H1 (cell line): ENCODE data around the gene RNF2. TPM values are rescaled to one million over a fixed set of nuclear protein-coding genes. Genes with fewer than 3 reads are reported as not detected.

Experiments
- CTCF ChIA-PET: fragments of 300-600 bp; sonication (Branson Sonifier 250); formaldehyde crosslinking; loops from one replicate; lab custom pipeline; 2021; ENCODE audit not compliant: partially characterized antibody; lab: Charles Lee
- POLR2A ChIA-PET: fragments of 300-600 bp; sonication (Branson Sonifier 250); formaldehyde crosslinking; loops from one replicate; lab custom pipeline; 2021; ENCODE audit warnings: inconsistent platforms; ENCODE audit not compliant: partially characterized antibody; lab: Charles Lee
- DNase-seq, 2 experiments: peaks; one replicate each; pipeline versions ENCODE4 v3.0.0 to v3.0.0-alpha.2; 2010 to 2022; ENCODE audit warnings: low spot score in 2 of 2, low read depth in 1 of 2, mixed read lengths in 1 of 2
- FAIRE-seq: peaks from 2 replicates; lab custom pipeline; 2011; peaks lifted over from hg19 to GRCh38; lab: Jason Lieb, UNC
- H2AFZ ChIP-seq: 2 replicates; pipeline ENCODE4 v1.8.1; 2012; ENCODE audit warnings: low read length, inconsistent platforms
- H2AK5ac ChIP-seq: 2 replicates; pipeline ENCODE4 v1.6.1; 2013; ENCODE audit warnings: low read depth, low read length
- H2BK120ac ChIP-seq: replicated peaks from 2 replicates; pipeline ENCODE3; 2013; ENCODE audit warnings: low read depth, low read length, inconsistent platforms
- H2BK12ac ChIP-seq: 2 replicates; pipeline ENCODE4 v1.6.1; 2013; ENCODE audit warnings: low read depth, low read length
- H2BK15ac ChIP-seq: 2 replicates; pipeline ENCODE4 v1.6.1; 2013; ENCODE audit warnings: low read length
- H2BK20ac ChIP-seq: 2 replicates; pipeline ENCODE4 v1.6.1; 2013; ENCODE audit warnings: low read length
- H2BK5ac ChIP-seq: 2 replicates; pipeline ENCODE4 v1.6.1; 2013; ENCODE audit warnings: low read depth, low read length
- H3K14ac ChIP-seq: 2 replicates; pipeline ENCODE4 v1.6.1; 2013; ENCODE audit warnings: inconsistent platforms; ENCODE audit not compliant: insufficient read length
- H3K18ac ChIP-seq: 2 replicates; pipeline ENCODE4 v1.6.1; 2013; ENCODE audit warnings: low read length; ENCODE audit errors: extremely low read depth
- H3K23ac ChIP-seq: 2 replicates; pipeline ENCODE4 v1.6.1; 2013; ENCODE audit warnings: inconsistent platforms; ENCODE audit not compliant: insufficient read length
- H3K23me2 ChIP-seq: 2 replicates; pipeline ENCODE4 v1.6.1; 2013; ENCODE audit warnings: low read depth, low read length
- H3K27ac ChIP-seq: 2 replicates; pipeline ENCODE4 v1.6.1; 2011; ENCODE audit warnings: low read depth, low read length, inconsistent platforms
- H3K27me3 ChIP-seq, 4 experiments: replicated peaks in 1 of 4; 1 replicate in 1 of 4; 2 replicates in 3 of 4; pipeline versions ENCODE4 v1.6.1 to v1.8.1; 2011 to 2013; ENCODE audit warnings: low read length in 3 of 4, mild to moderate bottlenecking in 3 of 4, inconsistent platforms in 2 of 4, mixed read lengths in 2 of 4, moderate library complexity in 1 of 4; ENCODE audit not compliant: control insufficient read depth in 3 of 4, insufficient read depth in 3 of 4; ENCODE audit errors: extremely low read depth in 1 of 4
- H3K36me3 ChIP-seq, 4 experiments: 2 replicates each; pipeline versions ENCODE4 v1.6.1 to v1.8.1; 2011 to 2013; ENCODE audit warnings: mild to moderate bottlenecking in 4 of 4, low read length in 3 of 4, moderate library complexity in 2 of 4, control low read depth in 1 of 4, inconsistent platforms in 1 of 4; ENCODE audit not compliant: insufficient read depth in 4 of 4, control insufficient read depth in 2 of 4
- H3K4ac ChIP-seq: replicated peaks from 2 replicates; pipeline ENCODE3; 2013; ENCODE audit warnings: low read length, low read depth, mixed read lengths, inconsistent platforms; ENCODE audit not compliant: insufficient read length
- H3K4me1 ChIP-seq, 4 experiments: replicated peaks in 1 of 4; 1 replicate in 1 of 4; 2 replicates in 3 of 4; pipeline versions ENCODE4 v1.6.1 to v1.8.1; 2011 to 2013; ENCODE audit warnings: low read length in 3 of 4, inconsistent platforms in 2 of 4, mixed read lengths in 1 of 4; ENCODE audit not compliant: insufficient read depth in 4 of 4, control insufficient read depth in 3 of 4
- H3K4me2 ChIP-seq, 2 experiments: 2 replicates each; pipeline versions ENCODE4 v1.6.1 to v1.8.1; 2011 to 2013; ENCODE audit warnings: low read depth in 2 of 2, low read length in 2 of 2, control low read depth in 1 of 2, inconsistent platforms in 1 of 2, mild to moderate bottlenecking in 1 of 2; ENCODE audit not compliant: insufficient read depth in 1 of 2
- H3K4me3 ChIP-seq, 4 experiments: fragments of 200-600, 300-600 bp in 1 of 4; sonication (generic), shearing (Covaris generic), sonication (Bioruptor Twin) in 1 of 4; 2 replicates each; pipeline versions ENCODE4 v1.5.1 to v1.8.1; 2011 to 2016; ENCODE audit warnings: low read length in 4 of 4, low read depth in 3 of 4, control low read depth in 2 of 4, inconsistent platforms in 2 of 4, mild to moderate bottlenecking in 2 of 4, mixed read lengths in 1 of 4, moderate library complexity in 1 of 4; ENCODE audit not compliant: insufficient read depth in 2 of 4; ENCODE audit errors: extremely low read depth in 1 of 4
- H3K56ac ChIP-seq: replicated peaks from 2 replicates; pipeline ENCODE3; 2013; ENCODE audit warnings: low read depth, mild to moderate bottlenecking, mixed read lengths, low read length, inconsistent platforms; ENCODE audit not compliant: insufficient read length
- H3K79me1 ChIP-seq: 2 replicates; pipeline ENCODE4 v1.6.1; 2013; ENCODE audit warnings: low read depth, low read length, control low read depth
- H3K79me2 ChIP-seq, 2 experiments: 2 replicates each; pipeline versions ENCODE4 v1.6.1 to v1.8.1; 2012 to 2013; ENCODE audit warnings: low read length in 2 of 2, mild to moderate bottlenecking in 2 of 2, inconsistent platforms in 1 of 2; ENCODE audit not compliant: insufficient read depth in 2 of 2, control insufficient read depth in 1 of 2
- H3K9ac ChIP-seq, 4 experiments: replicated peaks in 1 of 4; 1 replicate in 1 of 4; 2 replicates in 3 of 4; pipeline versions ENCODE4 v1.6.1 to v1.8.1; 2011 to 2013; ENCODE audit warnings: low read depth in 3 of 4, low read length in 3 of 4, control low read depth in 2 of 4, mild to moderate bottlenecking in 2 of 4, moderate library complexity in 2 of 4, inconsistent platforms in 1 of 4; ENCODE audit errors: extremely low read depth in 1 of 4
- H3K9me3 ChIP-seq, 2 experiments: 2 replicates each; pipeline versions ENCODE4 v1.6.1 to v1.8.1; 2012 to 2013; ENCODE audit warnings: mild to moderate bottlenecking in 2 of 2, moderate library complexity in 2 of 2, control low read depth in 1 of 2, inconsistent platforms in 1 of 2, low read depth in 1 of 2, low read length in 1 of 2, mixed read lengths in 1 of 2; ENCODE audit not compliant: insufficient read depth in 2 of 2
- H4K20me1 ChIP-seq, 2 experiments: replicated peaks in 1 of 2; 2 replicates each; pipeline versions ENCODE3 to v1.8.1; 2011 to 2013; ENCODE audit warnings: inconsistent platforms in 2 of 2, low read length in 2 of 2, mild to moderate bottlenecking in 1 of 2; ENCODE audit not compliant: insufficient read depth in 2 of 2, control insufficient read depth in 1 of 2
- H4K5ac ChIP-seq: 2 replicates; pipeline ENCODE4 v1.6.1; 2013; ENCODE audit warnings: low read length, low read depth, mixed read lengths, inconsistent platforms; ENCODE audit not compliant: insufficient read length
- H4K8ac ChIP-seq: 2 replicates; pipeline ENCODE4 v1.8.0; 2013; ENCODE audit warnings: mild to moderate bottlenecking, moderate library complexity, low read length, inconsistent platforms; ENCODE audit not compliant: insufficient read depth; ENCODE audit errors: extremely low read depth
- H4K91ac ChIP-seq: replicated peaks from 2 replicates; pipeline ENCODE3; 2013; ENCODE audit warnings: low read length, mixed read lengths, inconsistent platforms; ENCODE audit not compliant: insufficient read length
- CEBPB ChIP-seq: IDR thresholded peaks from 2 replicates; pipeline ENCODE4 v1.6.1; 2012; ENCODE audit warnings: low read depth, low read length
- CREB1 ChIP-seq: IDR thresholded peaks from 2 replicates; pipeline ENCODE4 v1.6.1; 2012; ENCODE audit warnings: inconsistent platforms
- KDM1A ChIP-seq: fragments of 200-600, 300-600 bp; sonication (generic); IDR thresholded peaks from 2 replicates; pipeline ENCODE4 v1.7.1; 2016; ENCODE audit warnings: mild to moderate bottlenecking, low read length, borderline replicate concordance
- KDM5A ChIP-seq: fragments of 200-600 bp; IDR thresholded peaks from 2 replicates; pipeline ENCODE4 v1.7.1; 2012; ENCODE audit warnings: mild to moderate bottlenecking, low read length, inconsistent platforms, mixed read lengths
- PHF8 ChIP-seq: fragments of 200-600 bp; sonication (generic); conservative IDR thresholded peaks from 2 replicates; pipeline ENCODE4 v1.7.1; 2012; ENCODE audit warnings: low read depth, mild to moderate bottlenecking, inconsistent platforms, low read length, moderate library complexity
- SIN3A ChIP-seq, 2 experiments: IDR thresholded peaks in 1 of 2; conservative IDR thresholded peaks in 1 of 2; 2 replicates each; pipeline ENCODE4 v1.6.1; 2011 to 2012; ENCODE audit warnings: low read length in 2 of 2, improper control_type of control experiment in 1 of 2, low read depth in 1 of 2, mild to moderate bottlenecking in 1 of 2
- WGBS, 2 experiments: shearing (Covaris generic) in 1 of 2; methylation state at CpG; one replicate each; pipeline versions ENCODE4 v1.1.6 to v1.1.7; 2013 to 2015; ENCODE audit warnings: low lambda C conversion rate in 2 of 2, mixed read lengths in 2 of 2, inconsistent platforms in 1 of 2, low coverage in 1 of 2, missing lambda C conversion rate in 1 of 2; ENCODE audit not compliant: insufficient replicate concordance in 2 of 2, insufficient coverage in 1 of 2, insufficient read length in 1 of 2; ENCODE audit errors: extremely low coverage in 1 of 2, missing lambda C conversion rate in 1 of 2; 5-methylcytosine and 5-hydroxymethylcytosine counted together
- polyA plus RNA-seq, 7 experiments: library from polyadenylated mRNA; depleted of rRNA in 3 of 7; stranded (reverse) in 5 of 7; unstranded in 2 of 7; fragments of >200 nt in 5 of 7; fragments of 200-250 nt in 2 of 7; gene quantifications; 1 replicate in 5 of 7; 2 replicates in 1 of 7; 4 replicates in 1 of 7; pipeline versions ENCODE4 v1.2.1 to v1.2.3, GENCODE V29; 2011 to 2013; ENCODE audit warnings: missing spikeins in 2 of 7, mixed read lengths in 2 of 7
- total RNA-seq: library from RNA; stranded (reverse); fragmentation: NEBNext Ultra II Directional; extraction: Animal tissue kit (Norgen Biotek cat#: 25700); gene quantifications from 2 replicates; pipeline ENCODE4 v1.2.1, GENCODE V29; 2021

Gene RNF2
- total and polyA plus RNA-seq, 2 of the 8 experiments (the other 6 are each of a cell fraction or from before 2014, with no cell fraction given): 28.9 to 58.9 TPM

DNA sequence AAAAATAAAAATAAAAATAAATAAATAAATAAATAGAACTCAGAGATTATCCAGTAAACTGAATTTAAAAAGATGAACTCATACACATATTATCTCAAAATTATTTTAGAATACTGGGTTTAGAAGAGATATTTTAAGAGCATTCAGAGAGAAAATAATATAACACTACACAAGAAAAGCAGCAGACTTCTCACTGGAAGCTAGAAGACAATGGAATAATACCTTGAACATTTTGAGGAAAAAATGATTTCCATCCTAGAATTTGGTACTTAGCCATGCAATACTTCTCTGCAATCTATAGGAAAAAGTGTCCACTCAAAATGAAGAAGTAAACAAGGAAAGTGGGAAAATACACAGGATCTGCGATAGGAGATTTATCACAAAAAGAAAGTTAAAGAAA is 87.2 kb downstream of the RNF2 start:
- Histone ChIP-seq H3K56ac (no peak overlapping the region), H3K36me3 (peaks cover 0 to 22% (median 6%) of the 10 kb centered on the region in 4 experiments; a peak in 5 of 8 replicates), H3K23me2 (no peaks in the 10 kb centered on the region), H2BK120ac (no peak overlapping the region), H3K9me3 (peaks cover 0 to 6% of the 10 kb centered on the region in 2 experiments; a peak in 2 of 4 replicates), H3K18ac (no peak overlapping the region), H2BK15ac (no peak overlapping the region), H3K14ac (no peak overlapping the region), H3K23ac (no peak overlapping the region), H2AK5ac (no peak overlapping the region), H4K91ac (no peak overlapping the region), H3K79me2 (no peaks in the 10 kb centered on the region), H3K9ac (no peak overlapping the region), H4K8ac (no peak overlapping the region), H4K5ac (no peak overlapping the region), H3K4me3 (no peak overlapping the region), H2AFZ (no peak overlapping the region), H3K79me1 (no peaks in the 10 kb centered on the region), H3K4me1 (no peaks in the 10 kb centered on the region), H3K4ac (no peak overlapping the region), H2BK5ac (no peak overlapping the region), H4K20me1 (no peaks in the 10 kb centered on the region), H3K27me3 (no peaks in the 10 kb centered on the region), H2BK12ac (no peak overlapping the region), H3K27ac (no peak overlapping the region), H3K4me2 (no peak overlapping the region), H2BK20ac (no peak overlapping the region)
- POLR2A ChIA-PET: no interaction called here
- FAIRE-seq (no peak), DNase-seq (no peak)
- 95% methylated on average over 1 of the region's 1 CpG; no CpG with 5 or more reads in 1 of the 2 experiments for WGBS, 2 experiments
- CTCF ChIA-PET: interaction anchor here (0.7 kb wide), 1 partner anchor 22 kb away, joined by 3 read pairs; no protein-coding TSS in a partner anchor
- no peak for TF ChIP-seq CEBPB
- no peak for TF ChIP-seq CREB1
- TF ChIP-seq KDM5A: no peak
- no peak for TF ChIP-seq PHF8
- no peak for TF ChIP-seq KDM1A
- no peak for TF ChIP-seq SIN3A (conservative IDR thresholded peaks at IDR 0.05 in 1 of 2, IDR thresholded peaks at IDR 0.05 in 1 of 2; ENCODE audit: low read depth in 1 of 2, low read length in 2 of 2)
